NCI-H1105 treated with DMSO at 0.1 percent for 48 hours (cell line): ENCODE measurements around the gene ZNF630.
"Not testable (repeated sequence)": the region's sequence is repeated elsewhere in the genome, so short reads cannot be mapped to it uniquely, and the experiment has no call there.

Experiments
- DNase-seq: peaks from one replicate; lab custom pipeline; 2025; lab: John Stamatoyannopoulos, UW

Gene ZNF630

DNA sequence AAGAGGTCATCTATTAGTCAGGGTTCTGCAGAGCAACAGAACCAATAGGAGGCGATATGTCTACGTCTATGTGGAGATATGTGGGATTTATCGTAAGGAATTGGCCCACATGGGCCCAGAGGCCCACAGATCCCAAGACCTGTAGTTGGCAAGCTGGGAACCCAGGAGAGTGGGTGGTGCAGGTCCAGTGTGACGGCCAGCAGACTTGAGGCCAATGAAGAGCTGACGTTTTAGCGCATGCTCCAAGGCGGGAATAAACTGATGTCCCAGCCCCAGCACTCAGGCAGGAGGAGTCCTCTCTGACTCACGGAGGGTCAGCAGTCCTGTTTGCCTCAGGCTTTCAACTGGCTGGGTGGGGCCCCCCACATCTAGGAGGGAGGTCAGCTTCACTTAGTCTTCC lies 43.3 kb downstream of the ZNF630 start:
- DNase-seq: no peak

DNA sequence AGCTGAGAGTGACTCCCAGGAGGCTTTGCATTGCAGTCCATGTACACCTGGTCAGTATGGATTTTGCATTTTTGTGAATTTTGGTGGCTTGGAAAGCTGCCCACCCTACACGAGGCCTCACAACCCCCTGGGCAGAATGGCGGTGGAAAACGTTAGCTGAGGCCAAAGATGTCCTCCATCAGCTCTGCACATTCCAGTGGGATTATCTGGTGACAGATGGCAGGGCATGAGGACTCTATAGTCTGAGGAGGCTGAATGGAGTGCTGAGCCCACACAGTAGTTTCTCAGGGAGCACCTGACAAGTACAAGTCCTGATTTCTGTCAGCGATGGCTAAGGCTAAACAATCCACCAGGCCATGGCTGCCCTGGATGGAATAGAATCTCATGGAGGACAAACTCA lies 43.9 kb downstream of the ZNF630 start:
- DNase-seq: not testable (repeated sequence)

DNA sequence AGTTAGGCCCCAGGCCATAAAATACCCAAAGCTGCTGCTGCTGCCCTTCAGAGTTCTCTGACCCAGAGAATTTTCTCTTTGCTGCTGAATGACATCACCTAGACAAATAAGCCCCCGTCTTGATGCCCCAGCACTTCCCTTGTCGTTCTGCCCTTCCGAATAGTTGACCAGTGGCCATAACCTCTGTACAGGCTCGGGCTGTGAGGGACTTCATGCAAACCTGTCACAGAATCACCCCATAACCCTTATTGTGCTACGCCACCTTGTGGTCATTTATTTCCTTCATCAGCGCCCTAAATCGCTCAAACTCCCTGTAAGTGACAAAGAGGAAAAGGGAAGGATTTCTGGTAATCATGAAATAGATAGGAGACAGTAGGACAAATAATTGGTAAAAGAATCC lies 45.9 kb downstream of the ZNF630 start:
- DNase-seq: peak; percentile 48

DNA sequence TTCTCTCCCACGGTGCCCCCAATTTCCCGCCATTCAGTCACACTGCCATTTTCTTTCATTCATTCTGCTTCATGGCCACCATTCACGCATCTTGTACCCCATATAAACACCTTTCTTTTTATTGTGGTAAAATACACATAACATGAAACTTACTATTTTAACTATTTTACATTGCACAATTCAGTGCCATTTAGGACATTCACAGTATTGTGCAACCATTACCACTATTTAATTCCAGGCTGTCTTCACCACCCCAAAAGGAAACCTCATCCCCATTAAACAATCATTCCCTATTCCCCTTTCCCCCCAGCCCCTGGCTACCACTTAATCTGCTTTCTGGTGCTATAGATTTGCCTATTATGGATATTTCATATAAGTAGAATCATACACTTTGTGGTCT lies 48.7 kb downstream of the ZNF630 start:
- no peak for DNase-seq

DNA sequence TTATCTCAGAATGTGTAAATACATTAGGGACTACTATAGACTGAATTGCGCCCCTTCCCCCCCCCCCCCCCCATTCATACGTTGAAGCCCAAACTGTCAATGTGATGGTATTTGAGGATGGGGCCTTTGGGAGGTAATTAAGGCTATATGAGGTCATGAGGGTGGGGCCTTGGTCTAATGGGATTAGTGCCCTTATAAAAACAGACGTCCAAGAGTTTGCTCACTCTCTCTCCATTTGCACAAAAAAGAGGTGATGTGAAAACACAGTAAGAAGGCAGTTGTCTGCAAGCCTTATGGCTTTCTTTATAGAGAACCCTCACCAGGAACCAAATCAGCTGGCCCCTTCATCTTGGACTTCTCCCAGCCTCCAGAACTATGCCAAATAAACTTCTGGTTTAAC lies 49.3 kb downstream of the ZNF630 start:
- DNase-seq: no peak

DNA sequence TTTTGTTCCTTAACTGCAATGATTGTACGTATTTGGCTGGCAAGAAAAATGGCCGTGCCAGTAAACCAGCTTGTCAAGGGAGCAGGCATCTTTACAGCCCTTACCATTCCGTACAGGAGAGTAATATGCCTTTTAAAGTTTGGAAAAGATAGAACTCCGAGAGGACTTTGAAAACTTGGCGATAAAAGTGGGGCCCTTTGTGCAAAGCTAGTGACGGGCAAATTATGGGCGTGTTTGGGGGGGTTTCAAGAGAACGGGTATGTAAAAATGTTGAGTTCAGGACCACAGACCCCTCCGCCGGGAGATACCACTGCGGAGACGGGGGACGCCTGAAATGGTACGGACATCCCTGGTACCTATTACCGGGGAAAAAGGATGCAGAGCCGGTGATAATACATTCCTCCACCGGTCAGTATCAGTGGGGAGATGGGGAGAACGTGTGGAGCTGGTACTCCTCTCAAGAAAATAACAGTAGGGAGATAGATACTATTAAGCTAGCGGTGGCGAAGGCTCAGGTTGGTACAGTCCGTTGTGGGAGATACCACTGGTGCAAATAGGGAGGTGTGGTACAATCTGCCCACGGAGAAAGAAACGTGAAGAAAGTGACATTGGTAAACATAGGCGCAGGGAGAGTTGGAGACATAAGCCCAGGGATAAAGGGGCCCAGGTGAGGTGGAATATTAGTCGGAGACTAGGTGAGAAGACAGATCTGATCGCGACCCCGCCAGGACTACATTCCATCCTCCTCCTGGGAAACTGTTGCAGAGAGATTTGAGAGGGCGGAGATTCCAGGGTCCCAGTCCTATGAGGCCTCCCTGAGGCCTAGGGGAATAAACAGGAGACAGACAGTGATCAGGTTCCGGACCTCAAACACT lies 50.2 kb downstream of the ZNF630 start:
- DNase-seq: peak; percentile 74

DNA sequence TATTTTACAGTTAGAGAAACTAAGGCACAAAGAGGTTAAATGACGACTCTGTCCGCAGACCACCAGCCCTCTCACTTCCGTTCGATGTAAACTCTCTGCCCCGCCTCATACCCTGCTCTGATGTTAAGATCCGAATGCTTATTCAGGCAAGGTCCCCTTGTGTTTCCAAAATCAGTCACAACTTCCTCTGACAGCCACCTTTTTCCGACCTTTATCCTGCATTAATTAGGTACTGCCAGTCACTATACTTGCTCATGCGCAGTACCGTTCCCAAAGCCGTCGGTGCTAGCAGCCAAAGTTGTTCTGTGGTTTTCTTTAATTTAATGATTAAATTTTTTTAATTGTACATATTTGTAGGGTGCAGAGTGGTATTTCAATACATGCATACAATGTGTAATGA lies 51.0 kb downstream of the ZNF630 start:
- not testable (repeated sequence) for DNase-seq

DNA sequence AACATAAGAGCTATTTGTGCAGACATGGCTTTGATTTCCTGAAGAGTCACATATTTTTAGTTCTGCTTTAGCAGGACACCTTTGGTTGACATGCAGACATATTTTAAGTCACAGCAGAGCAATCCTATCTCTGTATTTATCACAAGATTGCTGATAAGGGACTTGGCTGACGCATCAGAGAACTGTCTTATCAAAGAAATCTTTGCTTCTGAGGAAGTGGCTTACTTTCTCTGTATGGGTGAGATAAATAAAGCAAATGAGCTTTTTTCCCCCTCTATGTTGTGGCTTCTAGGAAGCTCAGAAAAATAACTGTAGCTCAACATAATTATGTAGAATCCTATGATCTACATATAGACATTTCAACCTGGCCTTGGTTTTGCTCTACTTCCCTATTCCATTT lies 51.5 kb downstream of the ZNF630 start:
- DNase-seq: not testable (repeated sequence)

DNA sequence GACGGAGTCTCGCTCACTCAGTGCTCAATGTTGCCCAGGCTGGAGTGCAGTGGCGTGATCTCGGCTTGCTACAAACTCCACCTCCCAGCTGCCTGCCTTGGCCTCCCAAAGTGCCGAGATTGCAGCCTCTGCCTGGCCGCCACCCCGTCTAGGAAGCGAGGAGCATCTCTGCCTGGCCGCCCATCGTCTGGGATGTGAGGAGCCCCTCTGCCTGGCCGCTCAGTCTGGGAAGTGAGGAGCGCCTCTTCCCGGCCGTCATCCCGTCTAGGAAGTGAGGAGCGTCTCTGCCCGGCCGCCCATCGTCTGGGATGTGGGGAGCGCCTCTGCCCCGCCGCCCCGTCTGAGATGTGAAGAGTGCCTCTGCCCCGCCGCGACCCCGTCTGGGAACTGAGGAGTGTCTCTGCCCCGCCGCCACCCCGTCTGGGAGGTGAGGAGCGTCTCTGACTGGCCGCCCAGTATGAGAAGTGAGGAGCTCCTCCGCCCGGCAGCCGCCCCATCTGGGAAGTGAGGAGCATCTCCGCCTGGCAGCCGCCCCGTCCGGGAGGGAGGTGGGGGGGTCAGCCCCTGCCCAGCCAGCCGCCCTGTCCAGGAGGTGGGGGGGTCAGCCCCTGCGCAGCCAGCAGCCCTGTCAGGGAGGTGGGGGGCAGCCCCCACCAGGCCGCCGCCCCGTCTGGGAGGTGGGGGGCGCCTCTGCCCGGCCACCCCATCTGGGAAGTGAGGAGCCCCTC lies 54.7 kb downstream of the ZNF630 start:
- DNase-seq: not testable (repeated sequence)

DNA sequence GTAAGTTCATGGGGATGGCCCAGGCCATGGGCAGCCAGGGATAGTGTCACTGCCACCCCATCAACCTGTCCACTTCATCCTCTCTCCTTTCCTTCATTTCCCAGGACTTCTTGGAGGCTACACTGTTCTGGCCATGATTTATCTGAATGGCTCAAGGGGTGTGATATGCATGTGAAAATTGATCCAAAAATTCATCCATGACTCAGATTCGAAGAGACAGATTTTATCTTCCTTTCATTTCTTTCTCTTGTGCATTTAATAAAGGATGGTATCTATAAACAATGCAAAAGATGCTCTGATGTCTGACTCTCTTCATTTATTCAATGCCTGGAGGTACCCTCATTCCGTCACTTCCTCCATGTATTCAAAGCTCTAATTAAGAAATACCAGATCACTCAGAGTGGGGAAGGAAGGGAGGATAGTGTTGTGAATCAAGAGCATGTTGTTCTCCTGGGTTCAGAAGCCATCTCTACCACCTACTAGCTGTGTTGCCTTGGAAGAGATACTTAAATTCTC lies 61.9 kb downstream of the ZNF630 start:
- not testable (repeated sequence) for DNase-seq
